NB4 (cell line): ENCODE data around the gene SLCO3A1.

ENCODE experiments used
- CTCF ChIP-seq: IDR thresholded peaks from one replicate; pipeline ENCODE4 v1.5.1; 2012; ENCODE audit warnings: low read depth, low read length
- MAX ChIP-seq: IDR thresholded peaks from 2 replicates; pipeline ENCODE4 v1.6.1; 2011; ENCODE audit warnings: low read depth, low read length
- POLR2A ChIP-seq: IDR thresholded peaks from 2 replicates; pipeline ENCODE4 v1.6.1; 2011; ENCODE audit warnings: mild to moderate bottlenecking; ENCODE audit not compliant: insufficient read length; ENCODE audit errors: extremely low read depth

GRCh38 chr15:91936927-91937326 lies 83.4 kb downstream of the SLCO3A1 start:
- TF ChIP-seq POLR2A (no peak), MAX (no peak), CTCF (no peak)
